Right cardiac atrium (tissue), 5 donors: Measurements from ENCODE around the gene NDE1. TPM values are rescaled to one million over a fixed set of nuclear protein-coding genes. Genes with fewer than 3 reads are reported as not detected.
"Not testable (repeated sequence)": the region's sequence is repeated elsewhere in the genome, so short reads cannot be mapped to it uniquely, and the experiment has no call there.

Experiments
- ATAC-seq, 2 donors: fragments of 200-7000 bp; cut with Tn5 transposase; one replicate each; pipeline versions ENCODE4 v1.8.0 to v1.9.1; 2020; ENCODE audit warnings: moderate library complexity in 2 of 2, mild to moderate bottlenecking in 1 of 2
- DNase-seq, 3 donors: peaks; one replicate each; pipeline ENCODE4 v3.0.0-alpha.2; 2020
- H3K27ac ChIP-seq: one replicate; pipeline ENCODE4 v1.5.1; 2013; ENCODE audit warnings: mild to moderate bottlenecking, low read length, control low read depth, moderate library complexity
- H3K27me3 ChIP-seq: one replicate; pipeline ENCODE4 v1.6.1; 2013; ENCODE audit not compliant: control insufficient read depth, insufficient read depth
- H3K4me1 ChIP-seq: one replicate; pipeline ENCODE4 v1.6.1; 2013; ENCODE audit warnings: low read length; ENCODE audit not compliant: control insufficient read depth, insufficient read depth
- H3K4me3 ChIP-seq: one replicate; pipeline ENCODE4 v1.5.1; 2013; ENCODE audit warnings: low read length, control low read depth
- H3K9me3 ChIP-seq: one replicate; pipeline ENCODE4 v1.6.1; 2013; ENCODE audit warnings: low read length; ENCODE audit not compliant: control insufficient read depth
- WGBS: extraction: QIAGEN DNeasy Blood & Tissue Kit; methylation state at CpG from one replicate; pipeline ENCODE4 v1.1.7; 2013; 5-methylcytosine and 5-hydroxymethylcytosine counted together
- intact Hi-C, 4 donors: fragments of 100-400 bp; cut with DNase I; formaldehyde crosslinking; loops; one replicate each; pipeline versions ENCODE4 v1.11.0 to v1.14.0; 2022 to 2023
- long read RNA-seq, 4 donors: library from polyadenylated mRNA; unstranded; transcript quantifications; one replicate each; pipeline ENCODE4 v2.0.0, GENCODE V29; 2020 to 2021
- polyA plus RNA-seq: library from polyadenylated mRNA; stranded (reverse); fragments of 200-250 nt; gene quantifications from one replicate; pipeline ENCODE4 v1.2.3, GENCODE V29; 2013
- total RNA-seq, 4 donors: library from RNA; stranded (reverse); fragmentation: NEBNext Ultra II Directional; extraction: Animal tissue kit (Norgen Biotek cat#: 25700); gene quantifications; one replicate each; pipeline ENCODE4 v1.2.1, GENCODE V29; 2021
- donor health status: healthy with polysubstance abuse.
- donor health status: DM: no; HTN: yes; CAD: no.
- donor health status: DM: no; HTN: no; CAD: no.
- donor health status: DM: no; HTN: yes; CAD: no; lungs with severe emphysema.
- donor health status: DM: yes; HTN: yes; CAD: no.

Gene NDE1
- total RNA-seq (10 to 100 TPM; 14.9 to 23.9 (median 17.8) TPM), polyA plus RNA-seq (8.6 TPM)
- long read RNA-seq, donor 1, transcript NDE1-201 (9 exons, 3,221 nt): major isoform, 6 of 20 reads
- long read RNA-seq, donor 1, partial matches to known transcripts: 5 of 20 reads
- long read RNA-seq, donor 1, other reads (novel, unspliced or antisense): 9 of 20 reads
- long read RNA-seq, donor 2, partial matches to known transcripts: 1 of 6 reads
- long read RNA-seq, donor 2, other reads (novel, unspliced or antisense): 3 of 6 reads
- long read RNA-seq, donor 3, transcript NDE1-201 (9 exons, 3,221 nt): major isoform, 20 of 42 reads
- long read RNA-seq, donor 3, partial matches to known transcripts: 3 of 42 reads
- long read RNA-seq, donor 3, other reads (novel, unspliced or antisense): 19 of 42 reads
- long read RNA-seq, donor 4, transcript NDE1-201 (9 exons, 3,221 nt): major isoform, 5 of 9 reads
- long read RNA-seq, donor 4, partial matches to known transcripts: 1 of 9 reads
- long read RNA-seq, donor 4, other reads (novel, unspliced or antisense): 3 of 9 reads

GRCh38 chr16:15650019-15650697 lies at the start of gene NDE1:
TSS of gene NDE1 (plus strand) at chr16:15650245. CDS start at chr16:15664779, 14,534 bp downstream.
- peak; percentile 99 to 100 for ATAC-seq
- Histone ChIP-seq H3K9me3 (no peaks in the 10 kb centered on the region), H3K4me1 (peaks cover 2% of the 10 kb centered on the region), H3K27ac (peak within 1 kb of the TSS; percentile 92), H3K4me3 (peak within 1 kb of the TSS; percentile 93), H3K27me3 (no peaks in the 10 kb centered on the region)
- intact Hi-C loops: loop anchor here in 1 of 4 donors (10.0 kb wide), 1 partner anchor 55 kb away; no protein-coding TSS in a partner anchor
- under 1% methylated on average over 71 of the region's 71 CpGs for WGBS
- DNase-seq: peak; percentile 92 to 97 (median 97)

GRCh38 chr16:15601212-15601879 lies 48.7 kb upstream of the NDE1 start:
- Histone ChIP-seq H3K9me3 (no peaks in the 10 kb centered on the region), H3K27ac (no peak overlapping the region), H3K4me3 (no peak overlapping the region), H3K4me1 (peaks cover 4% of the 10 kb centered on the region), H3K27me3 (no peaks in the 10 kb centered on the region)
- ATAC-seq: no peak
- intact Hi-C loops: no loop called here
- DNase-seq: no peak
- WGBS: 88% methylated on average over 9 of the region's 9 CpGs

- no peak for ATAC-seq
- no peaks in the 10 kb centered on the region for H3K9me3 ChIP-seq
- peaks cover 4% of the 10 kb centered on the region for H3K4me1 ChIP-seq
- no peak overlapping the region for H3K4me3 ChIP-seq
- intact Hi-C loops: no loop called here
- H3K27me3 ChIP-seq: no peaks in the 10 kb centered on the region
- no peak overlapping the region for H3K27ac ChIP-seq
- 95% methylated on average over 23 of the region's 23 CpGs for WGBS
- no peak for DNase-seq
These were observed 47.6 kb upstream of the NDE1 start for GRCh38 chr16:15602285-15603044.

GRCh38 chr16:15604460-15605440 lies 45.3 kb upstream of the NDE1 start:
- WGBS: 78% methylated on average over 14 of the region's 14 CpGs
- H3K9me3 ChIP-seq: no peaks in the 10 kb centered on the region
- intact Hi-C loops: no loop called here
- H3K4me1 ChIP-seq: peaks cover 7% of the 10 kb centered on the region
- ATAC-seq (no peak), DNase-seq (no peak)
- H3K4me3 ChIP-seq: no peak overlapping the region
- no peaks in the 10 kb centered on the region for H3K27me3 ChIP-seq
- no peak overlapping the region for H3K27ac ChIP-seq

GRCh38 chr16:15605839-15606517 lies 44.1 kb upstream of the NDE1 start:
- ATAC-seq (no peak), DNase-seq (no peak)
- Histone ChIP-seq H3K27ac (no peak overlapping the region), H3K9me3 (no peaks in the 10 kb centered on the region), H3K4me3 (no peak overlapping the region), H3K4me1 (peaks cover 7% of the 10 kb centered on the region), H3K27me3 (no peaks in the 10 kb centered on the region)
- 91% methylated on average over 13 of the region's 13 CpGs for WGBS
- intact Hi-C loops: no loop called here

GRCh38 chr16:15606518-15607220 lies 43.4 kb upstream of the NDE1 start:
- no peak for DNase-seq
- Histone ChIP-seq H3K4me3 (no peak overlapping the region), H3K27ac (no peak overlapping the region), H3K27me3 (no peaks in the 10 kb centered on the region), H3K9me3 (no peaks in the 10 kb centered on the region), H3K4me1 (peaks cover 7% of the 10 kb centered on the region)
- WGBS: 94% methylated on average over 5 of the region's 5 CpGs
- intact Hi-C loops: no loop called here
- ATAC-seq: no peak

GRCh38 chr16:15607221-15607699 lies 42.8 kb upstream of the NDE1 start:
- WGBS: 87% methylated on average over 12 of the region's 12 CpGs
- intact Hi-C loops, H3K27me3 ChIP-seq, H3K4me1 ChIP-seq, H3K4me3 ChIP-seq, H3K9me3 ChIP-seq, DNase-seq, ATAC-seq: not testable (repeated sequence)
- peak overlapping the region; percentile 90 for H3K27ac ChIP-seq

GRCh38 chr16:15607700-15608396 lies 42.2 kb upstream of the NDE1 start:
- Histone ChIP-seq H3K4me3 (no peak overlapping the region), H3K9me3 (no peaks in the 10 kb centered on the region), H3K27me3 (no peaks in the 10 kb centered on the region), H3K27ac (peak overlapping the region; percentile 90), H3K4me1 (peaks cover 7% of the 10 kb centered on the region)
- DNase-seq: peak; percentile 63 to 80 (median 73)
- intact Hi-C loops: no loop called here
- peak; percentile 96 for ATAC-seq
- WGBS: 53% methylated on average over 13 of the region's 13 CpGs
